WTC11 (cell line): ENCODE data around the gene HIBADH. TPM values are rescaled to one million over a fixed set of nuclear protein-coding genes. Genes with fewer than 3 reads are reported as not detected.
"Not testable (repeated sequence)": the region's sequence is repeated elsewhere in the genome, so short reads cannot be mapped to it uniquely, and the experiment has no call there.

ENCODE experiments used
- ATAC-seq: fragments of 200-7000 bp; cut with Tn5 transposase; 2 replicates; pipeline ENCODE4 v1.10.0; 2021; ENCODE audit warnings: mild to moderate bottlenecking, moderate library complexity
- CTCF ChIA-PET: fragments of 300-600 bp; sonication (Branson Sonifier 250); formaldehyde crosslinking; loops from one replicate; lab custom pipeline; 2021; ENCODE audit warnings: antibody characterized with exemption; lab: Charles Lee
- POLR2A ChIA-PET: fragments of 350-600 bp; sonication (Branson Sonifier 250); formaldehyde crosslinking; loops from one replicate; lab custom pipeline; 2021; ENCODE audit warnings: antibody characterized with exemption; lab: Charles Lee
- DNase-seq: peaks from one replicate; pipeline ENCODE4 v3.0.0; 2021; ENCODE audit warnings: low spot score
- H3K27ac Mint-ChIP-seq: 2 replicates; pipeline ENCODE4 v1.8.0; 2021; ENCODE audit warnings: mixed read lengths
- H3K27me3 Mint-ChIP-seq: 2 replicates; pipeline ENCODE4 v1.8.0; 2021; ENCODE audit warnings: low read depth, mild to moderate bottlenecking, moderate library complexity, mixed read lengths
- H3K36me3 Mint-ChIP-seq: 2 replicates; pipeline ENCODE4 v1.8.0; 2021; ENCODE audit warnings: mixed read lengths
- H3K4me1 Mint-ChIP-seq: 2 replicates; pipeline ENCODE4 v1.8.0; 2022; ENCODE audit warnings: mixed read lengths
- H3K4me3 Mint-ChIP-seq: 2 replicates; pipeline ENCODE4 v1.8.0; 2021; ENCODE audit warnings: mild to moderate bottlenecking, moderate library complexity, mixed read lengths
- H3K9me3 Mint-ChIP-seq: 2 replicates; pipeline ENCODE4 v1.8.0; 2021; ENCODE audit warnings: mixed read lengths
- CTCF ChIP-seq: fragments of 200-600 bp; IDR thresholded peaks from 2 replicates; pipeline ENCODE4 v1.8.0; 2022; ENCODE audit warnings: antibody characterized with exemption
- MLX ChIP-seq: sonication (generic); formaldehyde crosslinking; IDR thresholded peaks from 2 replicates; pipeline ENCODE4 v1.8.1; 2023; ENCODE audit warnings: mild to moderate bottlenecking, missing genetic modification reagents, moderate library complexity
- NFATC4 ChIP-seq: fragments of 250-450 bp; sonication (Bioruptor Pico); IDR thresholded peaks from 2 replicates; pipeline ENCODE4 v1.9.0; 2021; ENCODE audit warnings: mild to moderate bottlenecking
- NR1H2 ChIP-seq: sonication (generic); formaldehyde crosslinking; IDR thresholded peaks from 2 replicates; pipeline ENCODE4 v1.9.0; 2021; ENCODE audit warnings: mild to moderate bottlenecking, moderate library complexity, missing genetic modification reagents
- NR3C1 ChIP-seq: sonication (generic); formaldehyde crosslinking; conservative IDR thresholded peaks from 2 replicates; pipeline ENCODE4 v1.8.1; 2023; ENCODE audit warnings: low read depth, mild to moderate bottlenecking, missing genetic modification reagents
- TP53 ChIP-seq: sonication (generic); formaldehyde crosslinking; IDR thresholded peaks from 2 replicates; pipeline ENCODE4 v1.8.1; 2023; ENCODE audit warnings: mild to moderate bottlenecking, missing genetic modification reagents
- ZNF317 ChIP-seq: sonication (generic); formaldehyde crosslinking; IDR thresholded peaks from 2 replicates; pipeline ENCODE4 v1.8.1; 2023; ENCODE audit warnings: low read depth, mild to moderate bottlenecking, moderate library complexity, missing genetic modification reagents, borderline replicate concordance
- ZNF396 ChIP-seq: fragments of 250-450 bp; sonication (Bioruptor Pico); IDR thresholded peaks from 2 replicates; pipeline ENCODE4 v1.8.0; 2021; ENCODE audit warnings: mild to moderate bottlenecking, moderate library complexity, borderline replicate concordance
- total RNA-seq: library from RNA; stranded (reverse); gene quantifications from 3 replicates; pipeline ENCODE4 v1.2.3, GENCODE V29; 2021
- TF ChIP-seq, protein P1 (sequence below): sonication (generic); formaldehyde crosslinking; IDR thresholded peaks from 2 replicates; pipeline ENCODE4 v1.8.1; 2023; ENCODE audit warnings: mild to moderate bottlenecking, missing genetic modification reagents, borderline replicate concordance
- TF ChIP-seq, protein P2 (sequence below): fragments of 250-450 bp; sonication (Bioruptor Pico); IDR thresholded peaks from 2 replicates; pipeline ENCODE4 v1.9.0; 2021; ENCODE audit warnings: moderate library complexity, mild to moderate bottlenecking, inconsistent platforms, borderline replicate concordance
- TF ChIP-seq, protein P3 (sequence below): sonication (generic); formaldehyde crosslinking; IDR thresholded peaks from 2 replicates; pipeline ENCODE4 v1.8.0; 2022; ENCODE audit warnings: missing genetic modification reagents

Gene HIBADH
- total RNA-seq, 1 experiment from 2014 or later = 27.9 TPM

GRCh38 chr7:27579565-27579964 lies 83.1 kb downstream of the HIBADH start (continued):
- TF ChIP-seq, protein P1, sequence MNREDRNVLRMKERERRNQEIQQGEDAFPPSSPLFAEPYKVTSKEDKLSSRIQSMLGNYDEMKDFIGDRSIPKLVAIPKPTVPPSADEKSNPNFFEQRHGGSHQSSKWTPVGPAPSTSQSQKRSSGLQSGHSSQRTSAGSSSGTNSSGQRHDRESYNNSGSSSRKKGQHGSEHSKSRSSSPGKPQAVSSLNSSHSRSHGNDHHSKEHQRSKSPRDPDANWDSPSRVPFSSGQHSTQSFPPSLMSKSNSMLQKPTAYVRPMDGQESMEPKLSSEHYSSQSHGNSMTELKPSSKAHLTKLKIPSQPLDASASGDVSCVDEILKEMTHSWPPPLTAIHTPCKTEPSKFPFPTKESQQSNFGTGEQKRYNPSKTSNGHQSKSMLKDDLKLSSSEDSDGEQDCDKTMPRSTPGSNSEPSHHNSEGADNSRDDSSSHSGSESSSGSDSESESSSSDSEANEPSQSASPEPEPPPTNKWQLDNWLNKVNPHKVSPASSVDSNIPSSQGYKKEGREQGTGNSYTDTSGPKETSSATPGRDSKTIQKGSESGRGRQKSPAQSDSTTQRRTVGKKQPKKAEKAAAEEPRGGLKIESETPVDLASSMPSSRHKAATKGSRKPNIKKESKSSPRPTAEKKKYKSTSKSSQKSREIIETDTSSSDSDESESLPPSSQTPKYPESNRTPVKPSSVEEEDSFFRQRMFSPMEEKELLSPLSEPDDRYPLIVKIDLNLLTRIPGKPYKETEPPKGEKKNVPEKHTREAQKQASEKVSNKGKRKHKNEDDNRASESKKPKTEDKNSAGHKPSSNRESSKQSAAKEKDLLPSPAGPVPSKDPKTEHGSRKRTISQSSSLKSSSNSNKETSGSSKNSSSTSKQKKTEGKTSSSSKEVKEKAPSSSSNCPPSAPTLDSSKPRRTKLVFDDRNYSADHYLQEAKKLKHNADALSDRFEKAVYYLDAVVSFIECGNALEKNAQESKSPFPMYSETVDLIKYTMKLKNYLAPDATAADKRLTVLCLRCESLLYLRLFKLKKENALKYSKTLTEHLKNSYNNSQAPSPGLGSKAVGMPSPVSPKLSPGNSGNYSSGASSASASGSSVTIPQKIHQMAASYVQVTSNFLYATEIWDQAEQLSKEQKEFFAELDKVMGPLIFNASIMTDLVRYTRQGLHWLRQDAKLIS (CRISPR knock-in tag) = no peak
- TF ChIP-seq ZNF396 (CRISPR knock-in tag) = no peak
- no peak for TF ChIP-seq MLX (CRISPR knock-in tag)
- no peak for TF ChIP-seq ZNF317
- TF ChIP-seq NR1H2 (CRISPR knock-in tag) = no peak

DNA sequence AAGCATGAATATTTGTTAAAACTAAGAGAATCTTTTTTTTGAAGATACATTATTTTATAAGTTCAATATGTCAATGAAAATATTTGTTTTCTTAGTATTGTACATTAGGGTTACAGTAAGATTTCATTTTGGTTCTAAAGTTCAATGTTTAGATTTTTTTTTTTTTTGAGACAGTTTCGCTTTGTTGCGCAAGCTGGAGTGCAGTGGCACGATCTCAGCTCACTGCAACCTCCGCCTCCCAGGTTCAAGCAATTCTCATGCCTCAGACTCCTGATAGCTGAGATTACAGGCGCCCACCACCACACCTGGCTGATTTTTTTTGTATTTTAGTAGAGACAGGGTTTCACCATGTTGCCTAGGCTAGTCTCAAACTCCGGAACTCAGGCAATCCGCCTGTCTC lies 84.5 kb downstream of the HIBADH start:
- H3K36me3 Mint-ChIP-seq, POLR2A ChIA-PET, DNase-seq, ATAC-seq, H3K27me3 Mint-ChIP-seq, H3K4me3 Mint-ChIP-seq, H3K9me3 Mint-ChIP-seq, H3K27ac Mint-ChIP-seq: not testable (repeated sequence)
- H3K4me1 Mint-ChIP-seq = peaks cover 11% of the 10 kb centered on the region
- CTCF ChIA-PET = interaction anchor here (1.3 kb wide), 1 partner anchor 9 kb away, joined by 7 read pairs; no protein-coding TSS in a partner anchor

GRCh38 chr7:27576360-27576944 lies 86.2 kb downstream of the HIBADH start:
- POLR2A ChIA-PET = no interaction called here
- no peak overlapping the region for H3K4me3 Mint-ChIP-seq
- no peaks in the 10 kb centered on the region for H3K27me3 Mint-ChIP-seq
- H3K27ac Mint-ChIP-seq = no peak overlapping the region
- H3K36me3 Mint-ChIP-seq = no peaks in the 10 kb centered on the region
- no peaks in the 10 kb centered on the region for H3K9me3 Mint-ChIP-seq
- TF ChIP-seq MLX (CRISPR knock-in tag) (no peak), CTCF (peak; percentile 32; the same call in 1 of the 2 replicates), NR3C1 (CRISPR knock-in tag) (no peak), TP53 (CRISPR knock-in tag) (no peak), NFATC4 (no peak)
- TF ChIP-seq, protein P2, sequence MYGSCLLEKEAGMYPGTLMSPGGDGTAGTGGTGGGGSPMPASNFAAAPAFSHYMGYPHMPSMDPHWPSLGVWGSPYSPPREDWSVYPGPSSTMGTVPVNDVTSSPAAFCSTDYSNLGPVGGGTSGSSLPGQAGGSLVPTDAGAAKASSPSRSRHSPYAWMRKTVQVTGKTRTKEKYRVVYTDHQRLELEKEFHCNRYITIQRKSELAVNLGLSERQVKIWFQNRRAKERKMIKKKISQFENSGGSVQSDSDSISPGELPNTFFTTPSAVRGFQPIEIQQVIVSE (CRISPR knock-in tag) = no peak
- TF ChIP-seq, protein P3, sequence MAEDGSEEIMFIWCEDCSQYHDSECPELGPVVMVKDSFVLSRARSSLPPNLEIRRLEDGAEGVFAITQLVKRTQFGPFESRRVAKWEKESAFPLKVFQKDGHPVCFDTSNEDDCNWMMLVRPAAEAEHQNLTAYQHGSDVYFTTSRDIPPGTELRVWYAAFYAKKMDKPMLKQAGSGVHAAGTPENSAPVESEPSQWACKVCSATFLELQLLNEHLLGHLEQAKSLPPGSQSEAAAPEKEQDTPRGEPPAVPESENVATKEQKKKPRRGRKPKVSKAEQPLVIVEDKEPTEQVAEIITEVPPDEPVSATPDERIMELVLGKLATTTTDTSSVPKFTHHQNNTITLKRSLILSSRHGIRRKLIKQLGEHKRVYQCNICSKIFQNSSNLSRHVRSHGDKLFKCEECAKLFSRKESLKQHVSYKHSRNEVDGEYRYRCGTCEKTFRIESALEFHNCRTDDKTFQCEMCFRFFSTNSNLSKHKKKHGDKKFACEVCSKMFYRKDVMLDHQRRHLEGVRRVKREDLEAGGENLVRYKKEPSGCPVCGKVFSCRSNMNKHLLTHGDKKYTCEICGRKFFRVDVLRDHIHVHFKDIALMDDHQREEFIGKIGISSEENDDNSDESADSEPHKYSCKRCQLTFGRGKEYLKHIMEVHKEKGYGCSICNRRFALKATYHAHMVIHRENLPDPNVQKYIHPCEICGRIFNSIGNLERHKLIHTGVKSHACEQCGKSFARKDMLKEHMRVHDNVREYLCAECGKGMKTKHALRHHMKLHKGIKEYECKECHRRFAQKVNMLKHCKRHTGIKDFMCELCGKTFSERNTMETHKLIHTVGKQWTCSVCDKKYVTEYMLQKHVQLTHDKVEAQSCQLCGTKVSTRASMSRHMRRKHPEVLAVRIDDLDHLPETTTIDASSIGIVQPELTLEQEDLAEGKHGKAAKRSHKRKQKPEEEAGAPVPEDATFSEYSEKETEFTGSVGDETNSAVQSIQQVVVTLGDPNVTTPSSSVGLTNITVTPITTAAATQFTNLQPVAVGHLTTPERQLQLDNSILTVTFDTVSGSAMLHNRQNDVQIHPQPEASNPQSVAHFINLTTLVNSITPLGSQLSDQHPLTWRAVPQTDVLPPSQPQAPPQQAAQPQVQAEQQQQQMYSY (CRISPR knock-in tag) = no peak
- H3K4me1 Mint-ChIP-seq = peaks cover 9% of the 10 kb centered on the region
- DNase-seq (no peak), ATAC-seq (no peak)
- CTCF ChIA-PET = interaction anchor here (1.2 to 1.4 kb wide), 3 partner anchors 11 to 142 kb away, joined by 3 to 8 read pairs (median 3); no protein-coding TSS in a partner anchor
